ENCODE data around the gene TDRD5.
"Not testable (repeated sequence)": the region's sequence is repeated elsewhere in the genome, so short reads cannot be mapped to it uniquely, and the experiment has no call there.

TDRD5 gene

GRCh38 chr1:179637211-179637860 lies 45.7 kb downstream of the TDRD5 start:
- in situ Hi-C loops (cut with MboI; ENCODE audit: low pct_unique_long_range_greater_than_20kb, low sequenced_read_pairs, unreplicated experiment), result no loop called here
- TF ChIP-seq CTCF (IDR thresholded peaks at IDR 0.05; ENCODE audit: extremely low read depth, insufficient read depth, missing control alignments), result no peak
- DNase-seq (ENCODE audit: low spot score), result no peak

- DNase-seq (ENCODE audit: low spot score), result no peak
- in situ Hi-C loops (cut with MboI; ENCODE audit: low pct_unique_long_range_greater_than_20kb, low sequenced_read_pairs, unreplicated experiment), result no loop called here
- no peak for TF ChIP-seq CTCF (IDR thresholded peaks at IDR 0.05; ENCODE audit: extremely low read depth, insufficient read depth, missing control alignments)
Measured at GRCh38 chr1:179661018-179661417, 69.4 kb downstream of the TDRD5 start.

- no peak for TF ChIP-seq CTCF (IDR thresholded peaks at IDR 0.05; ENCODE audit: extremely low read depth, insufficient read depth, missing control alignments)
- in situ Hi-C loops (cut with MboI; ENCODE audit: low pct_unique_long_range_greater_than_20kb, low sequenced_read_pairs, unreplicated experiment), result no loop called here
Measured at GRCh38 chr1:179663810-179664209, 72.2 kb downstream of the TDRD5 start.

GRCh38 chr1:179677882-179678281 lies 86.2 kb downstream of the TDRD5 start:
- no peak for TF ChIP-seq CTCF (IDR thresholded peaks at IDR 0.05; ENCODE audit: extremely low read depth, insufficient read depth, missing control alignments)
- DNase-seq (ENCODE audit: low spot score), result no peak
- in situ Hi-C loops (cut with MboI; ENCODE audit: low pct_unique_long_range_greater_than_20kb, low sequenced_read_pairs, unreplicated experiment), result no loop called here

More at GRCh38 chr1:179663810-179664209, 72.2 kb downstream of the TDRD5 start:
- DNase-seq (ENCODE audit: low spot score), result no peak

- DNase-seq (ENCODE audit: low spot score); in situ Hi-C loops (cut with MboI; ENCODE audit: low pct_unique_long_range_greater_than_20kb, low sequenced_read_pairs, unreplicated experiment): not testable (repeated sequence)
Measured at GRCh38 chr1:179694530-179694929, 102.9 kb downstream of the TDRD5 start.

- no peak for DNase-seq (ENCODE audit: low spot score)
- in situ Hi-C loops (cut with MboI; ENCODE audit: low pct_unique_long_range_greater_than_20kb, low sequenced_read_pairs, unreplicated experiment), result loop anchor here (25.0 kb wide), 1 partner anchor 484 kb away; no protein-coding TSS in a partner anchor
- no peak for TF ChIP-seq CTCF (IDR thresholded peaks at IDR 0.05; ENCODE audit: extremely low read depth, insufficient read depth, missing control alignments)
Measured at GRCh38 chr1:179702946-179703539, 111.4 kb downstream of the TDRD5 start.

GRCh38 chr1:179706339-179706941 lies 114.8 kb downstream of the TDRD5 start:
- DNase-seq (ENCODE audit: low spot score), result peak; percentile 52
- in situ Hi-C loops (cut with MboI; ENCODE audit: low pct_unique_long_range_greater_than_20kb, low sequenced_read_pairs, unreplicated experiment), result loop anchor here (25.0 kb wide), 1 partner anchor 481 kb away; no protein-coding TSS in a partner anchor
- TF ChIP-seq CTCF (IDR thresholded peaks at IDR 0.05; ENCODE audit: extremely low read depth, insufficient read depth, missing control alignments), result peak; percentile 77
